Measurements from ENCODE around the gene MARCKSL1.

DNA sequence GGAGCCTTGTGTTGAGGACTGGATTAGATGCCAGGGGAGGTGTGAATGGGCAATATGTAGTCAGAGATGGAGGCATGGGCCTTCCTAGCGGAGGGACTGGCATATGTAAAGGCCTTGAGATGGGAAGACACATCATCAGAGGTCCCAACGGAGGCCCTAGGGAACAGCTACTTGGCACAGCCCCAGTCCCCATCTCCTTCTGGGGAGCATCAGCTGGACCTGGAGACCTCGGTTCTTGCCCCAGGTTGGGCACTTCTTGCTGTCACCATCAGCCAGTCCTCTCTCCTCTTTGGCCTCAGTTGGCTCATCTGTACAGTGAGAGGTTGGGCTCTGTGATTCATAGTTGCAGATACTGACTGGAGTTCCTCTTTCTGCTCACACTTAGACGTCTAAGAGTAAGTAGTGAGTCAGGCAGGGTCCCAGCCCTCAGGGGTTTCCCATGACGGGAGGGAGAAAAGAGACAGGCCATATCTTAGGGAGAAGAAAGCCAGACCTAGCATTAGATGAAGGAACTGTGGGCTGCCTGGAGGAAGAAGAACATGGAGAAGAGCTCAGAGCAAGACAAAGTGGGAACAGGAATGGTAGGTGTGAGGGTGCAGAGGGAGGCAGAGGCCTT is 3.4 kb upstream of the MARCKSL1 start:
- no peak for TF ChIP-seq MAFK (conservative IDR thresholded peaks at IDR 0.05 in 1 of 2, IDR thresholded peaks at IDR 0.05 in 1 of 2; ENCODE audit: low read length in 2 of 2)
- no peak for TF ChIP-seq HNRNPH1 (optimal IDR thresholded peaks at IDR 0.05; ENCODE audit: low read depth, low read length)
- TF ChIP-seq ZNF441 (CRISPR knock-in tag; IDR thresholded peaks at IDR 0.05; ENCODE audit: borderline replicate concordance), result no peak
- TF ChIP-seq POLR2AphosphoS5 (IDR thresholded peaks at IDR 0.05; ENCODE audit: low read depth, low read length), result no peak
- no peak for TF ChIP-seq FOXP1 (IDR thresholded peaks at IDR 0.05)
- TF ChIP-seq FOXP1 (CRISPR knock-in tag; IDR thresholded peaks at IDR 0.05), result no peak
- TF ChIP-seq, protein P1, sequence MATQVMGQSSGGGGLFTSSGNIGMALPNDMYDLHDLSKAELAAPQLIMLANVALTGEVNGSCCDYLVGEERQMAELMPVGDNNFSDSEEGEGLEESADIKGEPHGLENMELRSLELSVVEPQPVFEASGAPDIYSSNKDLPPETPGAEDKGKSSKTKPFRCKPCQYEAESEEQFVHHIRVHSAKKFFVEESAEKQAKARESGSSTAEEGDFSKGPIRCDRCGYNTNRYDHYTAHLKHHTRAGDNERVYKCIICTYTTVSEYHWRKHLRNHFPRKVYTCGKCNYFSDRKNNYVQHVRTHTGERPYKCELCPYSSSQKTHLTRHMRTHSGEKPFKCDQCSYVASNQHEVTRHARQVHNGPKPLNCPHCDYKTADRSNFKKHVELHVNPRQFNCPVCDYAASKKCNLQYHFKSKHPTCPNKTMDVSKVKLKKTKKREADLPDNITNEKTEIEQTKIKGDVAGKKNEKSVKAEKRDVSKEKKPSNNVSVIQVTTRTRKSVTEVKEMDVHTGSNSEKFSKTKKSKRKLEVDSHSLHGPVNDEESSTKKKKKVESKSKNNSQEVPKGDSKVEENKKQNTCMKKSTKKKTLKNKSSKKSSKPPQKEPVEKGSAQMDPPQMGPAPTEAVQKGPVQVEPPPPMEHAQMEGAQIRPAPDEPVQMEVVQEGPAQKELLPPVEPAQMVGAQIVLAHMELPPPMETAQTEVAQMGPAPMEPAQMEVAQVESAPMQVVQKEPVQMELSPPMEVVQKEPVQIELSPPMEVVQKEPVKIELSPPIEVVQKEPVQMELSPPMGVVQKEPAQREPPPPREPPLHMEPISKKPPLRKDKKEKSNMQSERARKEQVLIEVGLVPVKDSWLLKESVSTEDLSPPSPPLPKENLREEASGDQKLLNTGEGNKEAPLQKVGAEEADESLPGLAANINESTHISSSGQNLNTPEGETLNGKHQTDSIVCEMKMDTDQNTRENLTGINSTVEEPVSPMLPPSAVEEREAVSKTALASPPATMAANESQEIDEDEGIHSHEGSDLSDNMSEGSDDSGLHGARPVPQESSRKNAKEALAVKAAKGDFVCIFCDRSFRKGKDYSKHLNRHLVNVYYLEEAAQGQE (IDR thresholded peaks at IDR 0.05; ENCODE audit: borderline replicate concordance in 1 of 2, low read depth in 1 of 2, low read length in 2 of 2), result no peak
- TF ChIP-seq, protein P2, sequence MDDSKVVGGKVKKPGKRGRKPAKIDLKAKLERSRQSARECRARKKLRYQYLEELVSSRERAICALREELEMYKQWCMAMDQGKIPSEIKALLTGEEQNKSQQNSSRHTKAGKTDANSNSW (CRISPR knock-in tag; IDR thresholded peaks at IDR 0.05; ENCODE audit: borderline replicate concordance), result no peak
- TF ChIP-seq ZNF749 (CRISPR knock-in tag; IDR thresholded peaks at IDR 0.05; ENCODE audit: borderline replicate concordance), result no peak
- no peak for TF ChIP-seq POLR2A (IDR thresholded peaks at IDR 0.05; ENCODE audit: insufficient read depth in 1 of 2, low read depth in 2 of 2, low read length in 2 of 2)

All from HepG2 (cell line).